ENCODE measurements around the gene OPN3. TPM values are rescaled to one million over a fixed set of nuclear protein-coding genes. Genes with fewer than 3 reads are reported as not detected.

Gene OPN3
- total and polyA plus RNA-seq, 9 of the 15 experiments (the other 6 are each of a cell fraction or from before 2014, with no cell fraction given): 4.2 to 34.6 (median 17.0) TPM

DNA sequence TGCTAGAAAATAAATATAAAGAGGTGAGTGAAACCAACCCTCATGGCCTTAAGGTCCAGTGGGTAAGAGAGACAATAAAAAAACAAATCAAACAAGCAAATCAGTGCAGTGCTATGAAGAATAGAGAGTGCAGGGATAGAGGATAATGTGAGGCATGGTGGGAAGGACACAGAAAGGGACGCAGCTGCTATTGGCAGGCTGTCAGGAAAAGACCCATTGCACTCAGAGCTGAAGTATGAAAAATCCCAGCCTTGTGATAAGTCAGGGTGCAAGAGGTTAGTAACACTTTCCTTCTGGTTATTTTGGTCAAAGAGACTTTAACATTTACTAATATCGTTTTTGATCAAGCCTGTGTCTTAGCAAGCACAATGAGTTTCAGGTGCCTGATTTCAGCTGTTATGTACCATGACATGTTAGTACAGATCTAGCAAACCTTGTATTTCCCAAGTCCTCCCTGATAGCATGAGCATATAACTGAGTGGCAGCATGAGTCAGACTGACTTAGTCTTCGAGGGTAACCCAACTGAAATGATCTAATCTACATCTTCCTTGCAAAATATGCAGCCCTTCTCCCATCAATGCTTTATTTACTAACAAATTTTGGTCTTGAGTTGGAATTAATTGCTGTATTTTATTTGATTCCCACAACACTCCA is 31.7 kb downstream of the OPN3 start (continued):
- TF ChIP-seq ARID1B (IDR thresholded peaks at IDR 0.05) (peak; percentile 22; the same call in 1 of the 2 replicates), GTF2F1 (IDR thresholded peaks at IDR 0.05; ENCODE audit: low read depth, low read length) (no peak), EZH2 (IDR thresholded peaks at IDR 0.05; ENCODE audit: borderline replicate concordance, low read depth, low read length) (no peak), SIN3B (IDR thresholded peaks at IDR 0.05; ENCODE audit: low read depth) (no peak), NFXL1 (CRISPR knock-in tag; IDR thresholded peaks at IDR 0.05) (no peak), RAD51 (IDR thresholded peaks at IDR 0.05; ENCODE audit: borderline replicate concordance, low read depth) (no peak), DDX20 (tag; IDR thresholded peaks at IDR 0.05; ENCODE audit: low read depth) (no peak), ZKSCAN3 (CRISPR knock-in tag; IDR thresholded peaks at IDR 0.05) (no peak), ZNF280A (IDR thresholded peaks at IDR 0.05; ENCODE audit: low read depth, partially characterized antibody) (no peak), HMBOX1 (IDR thresholded peaks at IDR 0.05) (peak; percentile 94), FOSL1 (tag; conservative IDR thresholded peaks at IDR 0.05) (peak; percentile 84), TFAM (CRISPR knock-in tag; conservative IDR thresholded peaks at IDR 0.05) (no peak), HDGF (IDR thresholded peaks at IDR 0.05) (no peak), MTA1 (IDR thresholded peaks at IDR 0.05; ENCODE audit: borderline replicate concordance) (no peak), ZNF197 (CRISPR knock-in tag; IDR thresholded peaks at IDR 0.05; ENCODE audit: low read depth) (no peak), ZNF174 (CRISPR knock-in tag; IDR thresholded peaks at IDR 0.05) (no peak), JUN (IDR thresholded peaks at IDR 0.05; ENCODE audit: borderline replicate concordance, low read depth, low read length) (peak; percentile 67; the same call in 1 of the 2 replicates), JUN (CRISPR knock-in tag; IDR thresholded peaks at IDR 0.05; ENCODE audit: borderline replicate concordance) (no peak), KDM1A (IDR thresholded peaks at IDR 0.05) (peak; percentile 38 to 44; a peak in 2 of 4 replicates), TAL1 (IDR thresholded peaks at IDR 0.05) (no peak), SAFB2 (IDR thresholded peaks at IDR 0.05; ENCODE audit: borderline replicate concordance, low read depth, low read length, severe bottlenecking) (no peak)
- TF ChIP-seq, protein P1, sequence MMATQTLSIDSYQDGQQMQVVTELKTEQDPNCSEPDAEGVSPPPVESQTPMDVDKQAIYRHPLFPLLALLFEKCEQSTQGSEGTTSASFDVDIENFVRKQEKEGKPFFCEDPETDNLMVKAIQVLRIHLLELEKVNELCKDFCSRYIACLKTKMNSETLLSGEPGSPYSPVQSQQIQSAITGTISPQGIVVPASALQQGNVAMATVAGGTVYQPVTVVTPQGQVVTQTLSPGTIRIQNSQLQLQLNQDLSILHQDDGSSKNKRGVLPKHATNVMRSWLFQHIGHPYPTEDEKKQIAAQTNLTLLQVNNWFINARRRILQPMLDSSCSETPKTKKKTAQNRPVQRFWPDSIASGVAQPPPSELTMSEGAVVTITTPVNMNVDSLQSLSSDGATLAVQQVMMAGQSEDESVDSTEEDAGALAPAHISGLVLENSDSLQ (IDR thresholded peaks at IDR 0.05): peak; percentile 37; the same call in 1 of the 2 replicates
